Esophagus squamous epithelium (tissue), 5 donors: ENCODE measurements around the gene ADIPOQ. TPM values are rescaled to one million over a fixed set of nuclear protein-coding genes. Genes with fewer than 3 reads are reported as not detected.
"Not testable (repeated sequence)": the region's sequence is repeated elsewhere in the genome, so short reads cannot be mapped to it uniquely, and the experiment has no call there.

ENCODE experiments used
- DNase-seq: peaks from one replicate; lab custom pipeline; 2025; lab: John Stamatoyannopoulos, UW
- H3K27ac ChIP-seq, 4 donors: fragments of 200-600 bp; sonication (generic); one replicate each; pipeline ENCODE4 v1.5.1; 2016 to 2019; ENCODE audit warnings: mild to moderate bottlenecking in 1 of 4
- H3K27me3 ChIP-seq, 4 donors: fragments of 200-600 bp; sonication (generic); 1 replicate in 3 of 4; 2 replicates in 1 of 4; pipeline versions ENCODE4 v1.5.1 to v1.6.0; 2017 to 2021; ENCODE audit warnings: antibody characterized with exemption in 1 of 4
- H3K36me3 ChIP-seq, 3 donors: fragments of 200-600 bp; sonication (generic); one replicate each; pipeline ENCODE4 v1.5.1; 2016 to 2019
- H3K4me1 ChIP-seq, 3 donors: fragments of 200-600 bp; sonication (generic); one replicate each; pipeline ENCODE4 v1.5.1; 2017 to 2019
- H3K4me3 ChIP-seq, 4 donors: fragments of 200-600 bp; sonication (generic); 1 replicate in 3 of 4; 2 replicates in 1 of 4; pipeline ENCODE4 v1.5.1; 2016 to 2019; ENCODE audit warnings: mild to moderate bottlenecking in 2 of 4, moderate library complexity in 1 of 4
- H3K9me3 ChIP-seq, 3 donors: fragments of 200-600 bp; sonication (generic); one replicate each; pipeline ENCODE4 v1.5.1; 2016 to 2019
- CTCF ChIP-seq, 6 experiments: fragments of 450-650 bp in 4 of 6; fragments of 200-600 bp in 2 of 6; sonication (generic) in 2 of 6; IDR thresholded peaks; one replicate each; pipeline ENCODE4 v1.5.1; 2016 to 2019; ENCODE audit warnings: antibody characterized with exemption in 6 of 6, mild to moderate bottlenecking in 4 of 6, moderate library complexity in 4 of 6
- POLR2A ChIP-seq, 4 donors: fragments of 450-650 bp; IDR thresholded peaks; one replicate each; pipeline ENCODE4 v1.6.1; 2017; ENCODE audit warnings: antibody characterized with exemption in 4 of 4, mild to moderate bottlenecking in 4 of 4, moderate library complexity in 3 of 4
- WGBS, 2 donors: methylation state at CpG; one replicate each; pipeline ENCODE4 v1.1.5; 2018; 5-methylcytosine and 5-hydroxymethylcytosine counted together
- intact Hi-C: fragments of 100-400 bp; cut with DNase I; formaldehyde crosslinking; loops from one replicate; pipeline ENCODE4 v1.15.0; 2022
- total RNA-seq, 4 donors: library from RNA; depleted of rRNA; stranded (reverse); fragments of >200 nt; gene quantifications; one replicate each; pipeline ENCODE4 v1.1.0, GENCODE V29; 2016
- donor health status: DM: yes; HTN: yes; CAD: no.

Gene ADIPOQ
- total RNA-seq, 4 donors from 2014 or later = not detected

DNA sequence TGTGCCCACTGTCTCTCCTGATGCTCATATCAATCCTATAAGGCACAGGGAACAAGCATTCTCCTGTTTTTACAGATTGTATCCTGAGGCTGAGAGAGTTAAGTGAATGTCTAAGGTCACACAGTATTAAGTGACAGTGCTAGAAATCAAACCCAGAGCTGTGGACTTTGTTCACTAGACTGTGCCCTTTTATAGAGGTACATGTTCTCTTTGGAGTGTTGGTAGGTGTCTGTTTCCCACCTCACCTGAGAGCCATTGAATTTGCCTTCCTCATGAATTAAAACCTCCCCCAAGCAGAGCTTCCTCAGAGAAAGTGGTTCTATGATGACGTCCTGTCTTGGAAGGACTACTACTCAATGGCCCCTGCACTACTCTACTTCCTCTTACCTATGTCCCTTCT lies 12.4 kb downstream of the ADIPOQ start:
- Histone ChIP-seq H3K27ac (no peak overlapping the region), H3K9me3 (peaks cover 0 to 5% (median 0%) of the 10 kb centered on the region in 3 donors), H3K36me3 (no peaks in the 10 kb centered on the region), H3K27me3 (peaks cover 0 to 7% (median 0%) of the 10 kb centered on the region in 4 donors), H3K4me3 (no peak overlapping the region), H3K4me1 (no peaks in the 10 kb centered on the region)
- 0 to 8% methylated on average over 1 of the region's 1 CpG for WGBS, 2 donors
- no peak for DNase-seq
- intact Hi-C loops = no loop called here
- TF ChIP-seq CTCF (IDR thresholded peaks at IDR 0.05) = no peak
- no peak for TF ChIP-seq POLR2A (IDR thresholded peaks at IDR 0.05)

- Histone ChIP-seq H3K27me3 (peaks cover 0 to 12% (median 0%) of the 10 kb centered on the region in 4 donors), H3K27ac (no peak overlapping the region), H3K4me1 (no peaks in the 10 kb centered on the region), H3K36me3 (no peaks in the 10 kb centered on the region), H3K9me3 (peaks cover 0 to 5% (median 0%) of the 10 kb centered on the region in 3 donors), H3K4me3 (no peak overlapping the region)
- 83 to 90% methylated on average over 4 of the region's 4 CpGs for WGBS, 2 donors
- intact Hi-C loops = no loop called here
- no peak for DNase-seq
- TF ChIP-seq CTCF (IDR thresholded peaks at IDR 0.05) (no peak), POLR2A (IDR thresholded peaks at IDR 0.05) (no peak)
These were observed 15.2 kb downstream of the ADIPOQ start for GRCh38 chr3:186857743-186858142.

GRCh38 chr3:186865215-186865853 lies 22.8 kb downstream of the ADIPOQ start:
- H3K9me3 ChIP-seq, H3K4me1 ChIP-seq, intact Hi-C loops, H3K27ac ChIP-seq, H3K27me3 ChIP-seq, H3K4me3 ChIP-seq, DNase-seq, H3K36me3 ChIP-seq: not testable (repeated sequence)
- no CpG with 5 or more reads among the region's 13 CpGs for WGBS, 2 donors

- H3K36me3 ChIP-seq = not testable (repeated sequence)
- no CpG with 5 or more reads among the region's 5 CpGs for WGBS, 2 donors
These were observed 23.6 kb downstream of the ADIPOQ start for GRCh38 chr3:186866095-186866494.

DNA sequence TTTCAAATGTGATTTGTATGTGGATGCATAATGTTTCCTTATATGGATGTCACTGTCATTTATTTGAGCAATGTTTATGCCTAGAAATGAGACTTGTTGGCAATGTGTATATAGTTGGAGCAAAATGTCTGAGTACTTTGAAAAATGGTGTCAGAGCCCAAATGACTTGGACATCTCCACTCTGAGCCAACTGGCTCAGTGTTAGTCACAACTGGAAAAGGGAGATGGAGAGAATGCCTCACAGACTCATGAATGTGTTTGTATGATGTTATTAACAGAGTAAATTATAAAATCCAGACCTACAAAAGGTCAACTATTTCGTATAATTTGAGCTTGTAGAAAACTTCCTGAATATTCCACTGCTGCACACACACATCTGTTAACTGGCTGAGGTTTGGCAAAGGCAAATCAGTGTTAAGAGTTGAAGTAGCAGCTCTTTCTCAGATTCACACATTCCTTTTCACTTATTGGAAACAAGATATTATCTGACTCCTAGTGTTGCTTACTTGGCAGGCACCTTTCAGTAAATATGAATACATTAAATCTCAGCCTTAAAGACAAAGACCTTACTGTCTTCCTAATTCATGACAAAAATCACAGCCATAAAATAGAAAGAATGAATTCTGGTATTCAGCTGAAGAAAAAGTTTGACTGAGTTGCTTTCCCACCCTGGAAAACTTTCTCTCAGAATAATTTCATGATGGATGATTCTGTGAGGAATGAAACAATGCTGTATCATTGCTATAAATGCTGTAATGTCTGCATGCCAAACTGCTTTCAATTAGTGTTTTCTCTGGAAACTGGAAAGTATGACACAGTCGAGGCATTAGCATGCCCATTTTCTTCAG lies 27.0 kb downstream of the ADIPOQ start:
- Histone ChIP-seq H3K4me3 (no peak overlapping the region), H3K36me3 (no peaks in the 10 kb centered on the region), H3K4me1 (no peaks in the 10 kb centered on the region), H3K27ac (no peak overlapping the region), H3K9me3 (no peaks in the 10 kb centered on the region), H3K27me3 (no peaks in the 10 kb centered on the region)
- no peak for TF ChIP-seq CTCF (IDR thresholded peaks at IDR 0.05)
- TF ChIP-seq POLR2A (IDR thresholded peaks at IDR 0.05) = no peak
- intact Hi-C loops = no loop called here
- DNase-seq = no peak
- 24 to 30% methylated on average over 2 of the region's 2 CpGs for WGBS, 2 donors

More at GRCh38 chr3:186866095-186866494, 23.6 kb downstream of the ADIPOQ start:
- H3K9me3 ChIP-seq, DNase-seq, H3K27ac ChIP-seq, intact Hi-C loops, H3K4me3 ChIP-seq, H3K4me1 ChIP-seq, H3K27me3 ChIP-seq: not testable (repeated sequence)
